GM19238 (cell line): ENCODE measurements around the gene EXOSC2.
A peak's percentile ranks its signal among the peaks of the same experiment; 100 is the strongest.
"Not testable (repeated sequence)": the region's sequence is repeated elsewhere in the genome, so short reads cannot be mapped to it uniquely, and the experiment has no call there.

Experiments used
- DNase-seq: peaks from one replicate; pipeline ENCODE4 v3.0.0; 2011; ENCODE audit warnings: low spot score; ENCODE audit not compliant: insufficient read length

EXOSC2 gene

GRCh38 chr9:130667120-130667435 is 26.5 kb upstream of the EXOSC2 start:
- no peak for DNase-seq

- DNase-seq: no peak
Measured at GRCh38 chr9:130668196-130668595, 25.4 kb upstream of the EXOSC2 start.

GRCh38 chr9:130668659-130669058 is 24.9 kb upstream of the EXOSC2 start:
- no peak for DNase-seq

GRCh38 chr9:130669965-130670364 is 23.6 kb upstream of the EXOSC2 start:
- no peak for DNase-seq

GRCh38 chr9:130670644-130671043 is 22.9 kb upstream of the EXOSC2 start:
- no peak for DNase-seq

GRCh38 chr9:130672466-130672865 is 21.1 kb upstream of the EXOSC2 start:
- no peak for DNase-seq

GRCh38 chr9:130672933-130673615 is 20.5 kb upstream of the EXOSC2 start:
- no peak for DNase-seq

GRCh38 chr9:130675396-130675795 is 18.2 kb upstream of the EXOSC2 start:
- DNase-seq: no peak

GRCh38 chr9:130677252-130677651 is 16.3 kb upstream of the EXOSC2 start:
- DNase-seq: no peak

GRCh38 chr9:130680836-130681768 is 12.5 kb upstream of the EXOSC2 start:
- peak; percentile 65 for DNase-seq

- no peak for DNase-seq
Measured at GRCh38 chr9:130681769-130682420, 11.7 kb upstream of the EXOSC2 start.

GRCh38 chr9:130682421-130683121 is 11.0 kb upstream of the EXOSC2 start:
- no peak for DNase-seq

GRCh38 chr9:130685104-130685503 is 8.5 kb upstream of the EXOSC2 start:
- no peak for DNase-seq

- DNase-seq: not testable (repeated sequence)
Measured at GRCh38 chr9:130685945-130686344, 7.6 kb upstream of the EXOSC2 start.

- no peak for DNase-seq
Measured at GRCh38 chr9:130687615-130688014, 6.0 kb upstream of the EXOSC2 start.

- no peak for DNase-seq
Measured at GRCh38 chr9:130688072-130688471, 5.5 kb upstream of the EXOSC2 start.

GRCh38 chr9:130689572-130689936 is 4.0 kb upstream of the EXOSC2 start:
- no peak for DNase-seq

- no peak for DNase-seq
Measured at GRCh38 chr9:130689937-130690700, 3.5 kb upstream of the EXOSC2 start.

GRCh38 chr9:130692321-130692720 is 1.3 kb upstream of the EXOSC2 start:
- no peak for DNase-seq

GRCh38 chr9:130693101-130693425 is 517 bp upstream of the EXOSC2 start:
- no peak for DNase-seq

GRCh38 chr9:130694205-130694604 is 625 bp downstream of the EXOSC2 start:
- DNase-seq: no peak
